ENCODE data around the gene PNMT.
A peak's percentile ranks its signal among the peaks of the same experiment; 100 is the strongest.

PNMT gene

GRCh38 chr17:39636927-39637736 is 31.1 kb upstream of the PNMT start, which contains the start of gene STARD3:
TSS of gene STARD3 (plus strand) at chr17:39637144. CDS start at chr17:39653532, 16,388 bp downstream.
- CTCF ChIA-PET = interaction anchor here (1.0 to 14.6 kb wide), 5 partner anchors 15 to 116 kb away, joined by 3 to 311 read pairs (median 4); partner anchors contain the start of gene MIEN1
- no peaks in the 10 kb centered on the region for H3K36me3 ChIP-seq (ENCODE audit: control insufficient read depth in 2 of 2, insufficient read depth in 1 of 2, low read length in 2 of 2)
- H3K27ac ChIP-seq (ENCODE audit: extremely low read depth, low read depth, low read length) = peak within 1 kb of the TSS; percentile 76
- H3K9me3 ChIP-seq (ENCODE audit: control insufficient read depth, insufficient read depth, low read depth, low read length) = no peaks in the 10 kb centered on the region
- H3K4me1 ChIP-seq (ENCODE audit: control insufficient read depth, insufficient read depth, low read length) = peaks cover 25% of the 10 kb centered on the region
- H3K4me3 ChIP-seq (ENCODE audit: low read depth, low read length) = peak within 1 kb of the TSS; percentile 88
- POLR2A ChIA-PET = interaction anchor here (0.8 to 2.2 kb wide), 7 partner anchors 11 to 503 kb away, joined by 3 to 12 read pairs (median 4); partner anchors contain the start of genes CASC3, ERBB2, MIEN1 and PGAP3
- no peak for TF ChIP-seq ZNF366 (tag by site-specific recombination; conservative IDR thresholded peaks at IDR 0.05)
- no peak for TF ChIP-seq ZNF701 (tag by site-specific recombination; IDR thresholded peaks at IDR 0.05)
- no peak; the same call in 1 of the 2 replicates for TF ChIP-seq ZNF768 (tag by site-specific recombination; IDR thresholded peaks at IDR 0.05)
- TF ChIP-seq WT1 (tag by site-specific recombination; IDR thresholded peaks at IDR 0.05) = peak; percentile 34; the same call in 1 of the 2 replicates
- peak; percentile 71 for TF ChIP-seq ZNF629 (tag by site-specific recombination; IDR thresholded peaks at IDR 0.05)
- TF ChIP-seq SP2 (tag by site-specific recombination; IDR thresholded peaks at IDR 0.05) = peak; percentile 96
- TF ChIP-seq PRDM1 (tag by site-specific recombination; IDR thresholded peaks at IDR 0.05) = no peak
- TF ChIP-seq ZNF211 (tag by site-specific recombination; IDR thresholded peaks at IDR 0.05; ENCODE audit: low read depth) = no peak
- peak; percentile 96 for TF ChIP-seq KLF16 (tag by site-specific recombination; IDR thresholded peaks at IDR 0.05)
- no peak for TF ChIP-seq ZNF132 (tag by site-specific recombination; IDR thresholded peaks at IDR 0.05; ENCODE audit: borderline replicate concordance)
- TF ChIP-seq ZNF548 (tag by site-specific recombination; IDR thresholded peaks at IDR 0.05) = no peak
- peak; percentile 48; the same call in 1 of the 2 replicates for TF ChIP-seq ZSCAN4 (tag by site-specific recombination; IDR thresholded peaks at IDR 0.05)
- peak; percentile 73 for TF ChIP-seq ZBTB7A (tag by site-specific recombination; IDR thresholded peaks at IDR 0.05; ENCODE audit: low read depth)
- peak; percentile 79; the same call in 1 of the 2 replicates for TF ChIP-seq ZBTB20 (tag by site-specific recombination; IDR thresholded peaks at IDR 0.05)
- no peak for TF ChIP-seq ZNF596 (tag by site-specific recombination; IDR thresholded peaks at IDR 0.05)
- TF ChIP-seq ZNF571 (tag by site-specific recombination; IDR thresholded peaks at IDR 0.05) = no peak
- peak; percentile 67 for TF ChIP-seq ZFP37 (tag by site-specific recombination; IDR thresholded peaks at IDR 0.05)
- peak; percentile 88 for TF ChIP-seq ZNF600 (tag by site-specific recombination; IDR thresholded peaks at IDR 0.05)
- no peak for TF ChIP-seq ZNF394 (tag by site-specific recombination; IDR thresholded peaks at IDR 0.05; ENCODE audit: borderline replicate concordance)
- TF ChIP-seq ZNF341 (tag by site-specific recombination; IDR thresholded peaks at IDR 0.05; ENCODE audit: low read depth) = peak; percentile 85
- no peak for TF ChIP-seq ZNF404 (tag by site-specific recombination; IDR thresholded peaks at IDR 0.05)
- no peak for TF ChIP-seq ZNF521 (tag by site-specific recombination; IDR thresholded peaks at IDR 0.05)
- TF ChIP-seq PRDM2 (tag by site-specific recombination; IDR thresholded peaks at IDR 0.05; ENCODE audit: borderline replicate concordance) = no peak
- TF ChIP-seq ZNF169 (tag by site-specific recombination; IDR thresholded peaks at IDR 0.05) = no peak
- no peak for TF ChIP-seq ZNF785 (tag by site-specific recombination; IDR thresholded peaks at IDR 0.05)
- TF ChIP-seq ZNF24 (tag by site-specific recombination; IDR thresholded peaks at IDR 0.05) = peak; percentile 60; the same call in 1 of the 2 replicates
- no peak for TF ChIP-seq RBAK (tag by site-specific recombination; IDR thresholded peaks at IDR 0.05)
- TF ChIP-seq MYNN (tag by site-specific recombination; IDR thresholded peaks at IDR 0.05; ENCODE audit: borderline replicate concordance) = no peak
- TF ChIP-seq ZNF624 (tag by site-specific recombination; IDR thresholded peaks at IDR 0.05) = no peak
- no peak for TF ChIP-seq TCF7L2 (IDR thresholded peaks at IDR 0.05; ENCODE audit: borderline replicate concordance, low read depth, low read length)
- no peak for TF ChIP-seq ZNF837 (tag by site-specific recombination; IDR thresholded peaks at IDR 0.05)
